CD14-positive monocyte (primary cell): ENCODE results near the gene SSTR5. TPM values are rescaled to one million over a fixed set of nuclear protein-coding genes. Genes with fewer than 3 reads are reported as not detected.
A peak's percentile ranks its signal among the peaks of the same experiment; 100 is the strongest.

Experiments
- DNase-seq, 3 donors: peaks; one replicate each; pipeline ENCODE4 v3.0.0-alpha.2; 2011 to 2022
- H2AFZ ChIP-seq: 2 replicates; pipeline ENCODE4 v1.6.0; 2012; ENCODE audit warnings: mild to moderate bottlenecking, low read depth, low read length, inconsistent platforms; ENCODE audit not compliant: insufficient read depth, poor library complexity, severe bottlenecking
- H3K27ac ChIP-seq, 2 donors: 1 replicate in 1 of 2; 2 replicates in 1 of 2; pipeline ENCODE4 v1.5.1; 2012 to 2013; ENCODE audit warnings: low read length in 2 of 2, control low read depth in 1 of 2, inconsistent platforms in 1 of 2, low read depth in 1 of 2, mild to moderate bottlenecking in 1 of 2
- H3K27me3 ChIP-seq, 2 donors: one replicate each; pipeline versions ENCODE4 v1.6.0 to v1.6.1; 2011 to 2013; ENCODE audit warnings: low read length in 2 of 2; ENCODE audit not compliant: control insufficient read depth in 2 of 2, insufficient read depth in 2 of 2
- H3K36me3 ChIP-seq, 2 donors: replicated peaks in 1 of 2; 1 replicate in 1 of 2; 2 replicates in 1 of 2; pipeline versions ENCODE4 v1.5.1 to v1.6.1; 2012 to 2013; ENCODE audit warnings: low read length in 2 of 2, control low read depth in 1 of 2, inconsistent platforms in 1 of 2, mild to moderate bottlenecking in 1 of 2; ENCODE audit not compliant: insufficient read depth in 2 of 2, control insufficient read depth in 1 of 2
- H3K4me1 ChIP-seq, 2 donors: 1 replicate in 1 of 2; 2 replicates in 1 of 2; pipeline versions ENCODE4 v1.5.1 to v1.6.1; 2012 to 2013; ENCODE audit warnings: low read length in 2 of 2, control low read depth in 1 of 2, inconsistent platforms in 1 of 2, mild to moderate bottlenecking in 1 of 2, moderate library complexity in 1 of 2; ENCODE audit not compliant: insufficient read depth in 2 of 2, control insufficient read depth in 1 of 2
- H3K4me2 ChIP-seq: replicated peaks from 2 replicates; pipeline ENCODE3; 2012; ENCODE audit warnings: low read length, moderate library complexity, mild to moderate bottlenecking; ENCODE audit not compliant: poor library complexity, severe bottlenecking; ENCODE audit errors: extremely low read depth
- H3K4me3 ChIP-seq, 3 experiments: fragments of 200-600 bp in 1 of 3; sonication (generic) in 1 of 3; replicated peaks in 1 of 3; 1 replicate in 2 of 3; 2 replicates in 1 of 3; pipeline ENCODE4 v1.5.1; 2011 to 2013; ENCODE audit warnings: low read length in 3 of 3, mild to moderate bottlenecking in 3 of 3, control low read depth in 2 of 3, low read depth in 2 of 3, inconsistent platforms in 1 of 3, moderate library complexity in 1 of 3
- H3K79me2 ChIP-seq: 2 replicates; pipeline ENCODE4 v1.6.0; 2012; ENCODE audit warnings: mild to moderate bottlenecking, control low read depth, inconsistent platforms, low read length, moderate library complexity; ENCODE audit not compliant: insufficient read depth
- H3K9ac ChIP-seq: 2 replicates; pipeline ENCODE4 v1.6.0; 2017; ENCODE audit warnings: low read length, mild to moderate bottlenecking; ENCODE audit not compliant: insufficient read depth, poor library complexity, severe bottlenecking
- H3K9me3 ChIP-seq, 2 donors: replicated peaks in 1 of 2; 1 replicate in 1 of 2; 2 replicates in 1 of 2; pipeline versions ENCODE4 v1.5.1 to v1.6.1; 2012 to 2013; ENCODE audit warnings: low read length in 2 of 2, control low read depth in 1 of 2; ENCODE audit not compliant: control insufficient read depth in 1 of 2, insufficient read depth in 1 of 2
- H4K20me1 ChIP-seq: 2 replicates; pipeline ENCODE4 v1.6.0; 2012; ENCODE audit warnings: mild to moderate bottlenecking, low read length, control low read depth, moderate library complexity; ENCODE audit not compliant: insufficient read depth
- H3K27ac Mint-ChIP-seq, 7 donors: one replicate each; pipeline ENCODE4 v1.8.0; 2020; ENCODE audit warnings: mild to moderate bottlenecking in 7 of 7, mixed read lengths in 7 of 7, moderate library complexity in 6 of 7, inconsistent platforms in 2 of 7
- H3K27me3 Mint-ChIP-seq, 3 donors: one replicate each; pipeline ENCODE4 v1.8.0; 2021 to 2022; ENCODE audit warnings: low read depth in 3 of 3, mild to moderate bottlenecking in 3 of 3, mixed read lengths in 3 of 3, moderate library complexity in 3 of 3, inconsistent platforms in 1 of 3
- H3K36me3 Mint-ChIP-seq, 2 donors: one replicate each; pipeline ENCODE4 v1.8.0; 2020; ENCODE audit warnings: mixed read lengths in 2 of 2, inconsistent platforms in 1 of 2, mild to moderate bottlenecking in 1 of 2
- H3K4me1 Mint-ChIP-seq: one replicate; pipeline ENCODE4 v1.8.0; 2020; ENCODE audit warnings: mild to moderate bottlenecking, mixed read lengths
- H3K4me3 Mint-ChIP-seq, 2 donors: one replicate each; pipeline ENCODE4 v1.8.0; 2020; ENCODE audit warnings: mild to moderate bottlenecking in 2 of 2, mixed read lengths in 2 of 2, moderate library complexity in 1 of 2
- H3K9me3 Mint-ChIP-seq, 7 donors: one replicate each; pipeline ENCODE4 v1.8.0; 2020 to 2022; ENCODE audit warnings: mixed read lengths in 7 of 7, mild to moderate bottlenecking in 6 of 7, moderate library complexity in 6 of 7, inconsistent platforms in 2 of 7
- WGBS: methylation state at CpG from one replicate; pipeline ENCODE4 v1.1.5; 2013; ENCODE audit warnings: missing lambda C conversion rate; ENCODE audit not compliant: insufficient coverage; 5-methylcytosine and 5-hydroxymethylcytosine counted together
- intact Hi-C, 2 donors: fragments of 100-400 bp; cut with micrococcal nuclease; formaldehyde crosslinking; loops; one replicate each; pipeline versions ENCODE4 v1.15.0 to v1.15.1; 2023
- polyA plus RNA-seq, 3 donors: library from polyadenylated mRNA; depleted of rRNA in 1 of 3; unstranded in 2 of 3; stranded (reverse) in 1 of 3; fragments of 300-500 nt in 2 of 3; fragments of >200 nt in 1 of 3; fragmentation: Illumina TruSeq in 2 of 3; gene quantifications; 1 replicate in 2 of 3; 2 replicates in 1 of 3; pipeline ENCODE4 v1.2.3, GENCODE V29; 2012 to 2021
- TF ChIP-seq, protein P1 (sequence below): fragments of 200-600 bp; IDR thresholded peaks from one replicate; pipeline ENCODE4 v1.8.0; 2022; ENCODE audit warnings: antibody characterized with exemption, mild to moderate bottlenecking

Gene SSTR5
- polyA plus RNA-seq, 3 donors, result not detected

- Histone ChIP-seq H3K9ac (no peak overlapping the region), H3K36me3 (no peaks in the 10 kb centered on the region), H4K20me1 (no peaks in the 10 kb centered on the region), H3K4me3 (no peak overlapping the region), H3K27ac (no peak overlapping the region), H3K27me3 (no peaks in the 10 kb centered on the region), H3K79me2 (no peaks in the 10 kb centered on the region), H3K9me3 (peaks cover 0 to 18% of the 10 kb centered on the region in 2 donors), H3K4me2 (no peak overlapping the region), H3K4me1 (no peaks in the 10 kb centered on the region), H2AFZ (no peak overlapping the region)
- no peaks in the 10 kb centered on the region for H3K4me1 Mint-ChIP-seq
- WGBS, result 86% methylated on average over 20 of the region's 21 CpGs
- TF ChIP-seq, protein P1, sequence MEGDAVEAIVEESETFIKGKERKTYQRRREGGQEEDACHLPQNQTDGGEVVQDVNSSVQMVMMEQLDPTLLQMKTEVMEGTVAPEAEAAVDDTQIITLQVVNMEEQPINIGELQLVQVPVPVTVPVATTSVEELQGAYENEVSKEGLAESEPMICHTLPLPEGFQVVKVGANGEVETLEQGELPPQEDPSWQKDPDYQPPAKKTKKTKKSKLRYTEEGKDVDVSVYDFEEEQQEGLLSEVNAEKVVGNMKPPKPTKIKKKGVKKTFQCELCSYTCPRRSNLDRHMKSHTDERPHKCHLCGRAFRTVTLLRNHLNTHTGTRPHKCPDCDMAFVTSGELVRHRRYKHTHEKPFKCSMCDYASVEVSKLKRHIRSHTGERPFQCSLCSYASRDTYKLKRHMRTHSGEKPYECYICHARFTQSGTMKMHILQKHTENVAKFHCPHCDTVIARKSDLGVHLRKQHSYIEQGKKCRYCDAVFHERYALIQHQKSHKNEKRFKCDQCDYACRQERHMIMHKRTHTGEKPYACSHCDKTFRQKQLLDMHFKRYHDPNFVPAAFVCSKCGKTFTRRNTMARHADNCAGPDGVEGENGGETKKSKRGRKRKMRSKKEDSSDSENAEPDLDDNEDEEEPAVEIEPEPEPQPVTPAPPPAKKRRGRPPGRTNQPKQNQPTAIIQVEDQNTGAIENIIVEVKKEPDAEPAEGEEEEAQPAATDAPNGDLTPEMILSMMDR, result no peak
- no peak overlapping the region for H3K27ac Mint-ChIP-seq
- no peak overlapping the region for H3K4me3 Mint-ChIP-seq
- H3K9me3 Mint-ChIP-seq, result peaks cover 3 to 14% (median 5%) of the 10 kb centered on the region in 7 donors
- no peaks in the 10 kb centered on the region for H3K36me3 Mint-ChIP-seq
- intact Hi-C loops, result no loop called here
- H3K27me3 Mint-ChIP-seq, result peaks cover 0 to 10% (median 6%) of the 10 kb centered on the region in 3 donors
- no peak for DNase-seq
These were observed 18.7 kb upstream of the SSTR5 start for GRCh38 chr16:1053700-1054368.

- no peak overlapping the region for H3K4me3 Mint-ChIP-seq
- DNase-seq, result peak in 1 of 3 donors; percentile 5
- H3K4me3 ChIP-seq, result no peak overlapping the region
These were observed 17.6 kb upstream of the SSTR5 start for GRCh38 chr16:1054660-1055556.

More at GRCh38 chr16:1054660-1055556, 17.6 kb upstream of the SSTR5 start:
- Histone ChIP-seq H3K4me2 (no peak overlapping the region), H3K4me1 (no peaks in the 10 kb centered on the region), H2AFZ (no peak overlapping the region), H4K20me1 (no peaks in the 10 kb centered on the region), H3K9me3 (peaks cover 0 to 24% of the 10 kb centered on the region in 2 donors), H3K27me3 (no peaks in the 10 kb centered on the region), H3K9ac (no peak overlapping the region), H3K36me3 (no peaks in the 10 kb centered on the region), H3K79me2 (no peaks in the 10 kb centered on the region), H3K27ac (no peak overlapping the region)
- Mint-ChIP-seq H3K4me1 (no peaks in the 10 kb centered on the region), H3K9me3 (peaks cover 9 to 21% (median 12%) of the 10 kb centered on the region in 7 donors), H3K27me3 (peaks cover 2 to 11% (median 4%) of the 10 kb centered on the region in 3 donors), H3K36me3 (no peaks in the 10 kb centered on the region), H3K27ac (no peak overlapping the region)
- TF ChIP-seq, protein P1, result peak; percentile 52
- intact Hi-C loops, result no loop called here
- 37% methylated on average over 31 of the region's 34 CpGs for WGBS
